ENCODE data around the gene TIGD1.
"Not testable (repeated sequence)": the region's sequence is repeated elsewhere in the genome, so short reads cannot be mapped to it uniquely, and the experiment has no call there.

TIGD1 gene

DNA sequence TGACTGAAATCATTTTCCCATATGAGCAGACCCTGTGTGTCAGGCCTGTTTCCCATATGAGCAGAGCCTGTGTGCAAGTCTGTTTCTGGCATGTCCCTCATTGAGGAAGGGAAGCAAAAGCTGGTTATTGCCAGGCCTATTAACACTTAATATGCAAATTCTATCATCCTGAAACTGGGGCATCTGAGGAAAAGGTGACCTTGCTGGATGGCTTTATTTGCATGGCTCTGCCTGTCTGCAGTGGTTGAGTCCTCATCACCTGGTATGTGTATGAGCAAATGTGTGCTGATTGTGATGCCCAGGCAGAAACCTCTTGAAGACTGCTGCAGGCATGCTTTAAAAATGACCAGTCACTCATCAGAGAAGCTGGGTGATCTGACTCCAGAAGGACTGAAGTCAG is 31.4 kb upstream of the TIGD1 start:
- Histone ChIP-seq H3K4me1 (ENCODE audit: control insufficient read depth, low read depth, low read length) (no peaks in the 10 kb centered on the region), H3K4me3 (ENCODE audit: low read length) (no peak overlapping the region), H3K36me3 (ENCODE audit: control insufficient read depth, low read depth, low read length) (peaks cover 9% of the 10 kb centered on the region), H3K27me3 (ENCODE audit: control insufficient read depth, insufficient read depth, low read length) (no peaks in the 10 kb centered on the region), H3K27ac (ENCODE audit: low read length) (no peak overlapping the region), H3K9ac (ENCODE audit: low read length) (no peak overlapping the region), H3K9me3 (ENCODE audit: control insufficient read depth, low read depth, low read length) (no peaks in the 10 kb centered on the region)

DNA sequence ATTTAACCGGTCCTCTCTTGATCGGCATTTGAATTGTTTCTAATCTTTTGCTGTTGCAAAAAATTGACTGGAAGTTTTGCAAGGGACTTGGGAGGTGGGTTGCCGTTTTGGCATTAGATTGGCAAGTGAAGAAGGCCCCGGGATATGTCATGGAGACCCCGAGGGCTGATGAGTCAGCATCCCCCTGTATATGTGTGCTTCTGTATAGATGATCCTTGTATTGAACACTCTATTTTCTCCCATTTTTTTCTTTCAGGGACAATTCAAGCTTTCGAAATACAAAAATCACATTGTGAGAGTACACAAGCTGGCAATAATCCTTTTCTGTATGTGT is 30.3 kb upstream of the TIGD1 start:
- Histone ChIP-seq H3K27ac (ENCODE audit: low read length) (no peak overlapping the region), H3K36me3 (ENCODE audit: control insufficient read depth, low read depth, low read length) (peaks cover 9% of the 10 kb centered on the region), H3K9me3 (ENCODE audit: control insufficient read depth, low read depth, low read length) (no peaks in the 10 kb centered on the region), H3K4me3 (ENCODE audit: low read length) (no peak overlapping the region), H3K27me3 (ENCODE audit: control insufficient read depth, insufficient read depth, low read length) (no peaks in the 10 kb centered on the region), H3K4me1 (ENCODE audit: control insufficient read depth, low read depth, low read length) (no peaks in the 10 kb centered on the region), H3K9ac (ENCODE audit: low read length) (no peak overlapping the region)

DNA sequence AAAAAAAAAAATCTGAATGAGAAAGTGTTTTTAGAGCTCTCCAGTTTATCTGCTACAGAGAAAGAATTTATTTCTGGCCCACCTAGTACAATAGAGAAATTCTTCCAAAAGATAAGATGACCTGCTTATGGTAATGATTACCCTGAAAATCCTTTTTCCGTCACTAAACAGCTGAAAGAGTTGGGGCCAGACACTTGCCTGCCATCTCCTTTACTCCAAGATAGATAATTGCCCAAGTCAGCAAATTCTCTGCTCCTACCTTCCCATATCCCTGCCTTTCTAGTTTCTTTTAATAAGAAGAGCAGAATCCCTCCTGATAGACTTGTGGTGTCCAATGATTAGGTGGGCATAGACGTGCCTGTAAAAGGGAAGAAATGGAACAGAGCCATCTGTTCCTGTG is 28.3 kb upstream of the TIGD1 start:
- Histone ChIP-seq H3K4me1 (ENCODE audit: control insufficient read depth, low read depth, low read length) (no peaks in the 10 kb centered on the region), H3K27me3 (ENCODE audit: control insufficient read depth, insufficient read depth, low read length) (no peaks in the 10 kb centered on the region), H3K9ac (ENCODE audit: low read length) (no peak overlapping the region), H3K27ac (ENCODE audit: low read length) (no peak overlapping the region), H3K4me3 (ENCODE audit: low read length) (no peak overlapping the region), H3K36me3 (ENCODE audit: control insufficient read depth, low read depth, low read length) (peaks cover 18% of the 10 kb centered on the region), H3K9me3 (ENCODE audit: control insufficient read depth, low read depth, low read length) (no peaks in the 10 kb centered on the region)

DNA sequence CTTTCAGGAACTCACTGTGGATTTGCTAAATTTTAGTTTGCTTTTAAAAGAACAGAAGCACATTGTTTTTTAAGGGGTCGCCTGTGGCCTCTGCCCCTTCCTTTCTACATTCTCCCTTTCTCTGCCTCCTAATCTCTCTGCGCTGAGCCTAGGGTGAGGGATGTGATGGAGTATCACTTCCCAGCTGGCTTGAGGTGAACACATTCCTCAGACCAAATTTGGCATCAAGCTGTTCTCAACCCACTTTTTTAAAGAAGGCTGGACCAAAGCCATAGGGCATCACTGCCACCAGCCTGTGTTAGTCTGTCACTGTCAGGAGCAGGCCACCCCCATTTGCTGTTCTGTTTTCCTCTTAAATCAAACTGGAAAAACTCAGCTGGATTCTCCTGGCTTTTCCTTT is 27.5 kb upstream of the TIGD1 start:
- H3K9ac ChIP-seq (ENCODE audit: low read length), result no peak overlapping the region
- H3K9me3 ChIP-seq (ENCODE audit: control insufficient read depth, low read depth, low read length), result no peaks in the 10 kb centered on the region
- H3K36me3 ChIP-seq (ENCODE audit: control insufficient read depth, low read depth, low read length), result peaks cover 21% of the 10 kb centered on the region

GRCh38 chr2:232576995-232577394 is 26.6 kb upstream of the TIGD1 start:
- no peaks in the 10 kb centered on the region for H3K27me3 ChIP-seq (ENCODE audit: control insufficient read depth, insufficient read depth, low read length)
- peaks cover 26% of the 10 kb centered on the region for H3K36me3 ChIP-seq (ENCODE audit: control insufficient read depth, low read depth, low read length)
- no peak overlapping the region for H3K27ac ChIP-seq (ENCODE audit: low read length)
- H3K4me3 ChIP-seq (ENCODE audit: low read length), result no peak overlapping the region
- no peaks in the 10 kb centered on the region for H3K9me3 ChIP-seq (ENCODE audit: control insufficient read depth, low read depth, low read length)
- H3K9ac ChIP-seq (ENCODE audit: low read length), result no peak overlapping the region
- H3K4me1 ChIP-seq (ENCODE audit: control insufficient read depth, low read depth, low read length), result no peaks in the 10 kb centered on the region

More for the DNA sequence above, 27.5 kb upstream of the TIGD1 start:
- no peak overlapping the region for H3K4me3 ChIP-seq (ENCODE audit: low read length)
- H3K27ac ChIP-seq (ENCODE audit: low read length), result no peak overlapping the region
- H3K4me1 ChIP-seq (ENCODE audit: control insufficient read depth, low read depth, low read length), result no peaks in the 10 kb centered on the region
- no peaks in the 10 kb centered on the region for H3K27me3 ChIP-seq (ENCODE audit: control insufficient read depth, insufficient read depth, low read length)

DNA sequence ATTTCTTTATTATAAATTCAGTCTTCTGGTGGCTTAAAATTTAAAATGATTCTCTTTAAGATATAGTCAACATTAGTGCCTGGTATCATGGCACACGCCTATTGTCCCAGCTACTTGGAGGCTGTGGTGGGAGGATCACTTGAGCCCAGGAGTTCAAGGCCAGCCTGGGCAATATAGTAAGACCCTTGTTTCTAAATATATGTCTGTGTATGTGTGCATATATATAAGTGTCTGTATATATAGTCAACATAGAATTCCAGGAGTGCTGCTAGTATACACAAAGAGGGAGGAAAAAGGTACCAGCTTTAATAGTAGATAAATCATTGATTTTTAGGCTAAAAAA is 25.0 kb upstream of the TIGD1 start:
- Histone ChIP-seq H3K9me3 (ENCODE audit: control insufficient read depth, low read depth, low read length) (no peaks in the 10 kb centered on the region), H3K27me3 (ENCODE audit: control insufficient read depth, insufficient read depth, low read length) (no peaks in the 10 kb centered on the region), H3K36me3 (ENCODE audit: control insufficient read depth, low read depth, low read length) (peaks cover 33% of the 10 kb centered on the region)

DNA sequence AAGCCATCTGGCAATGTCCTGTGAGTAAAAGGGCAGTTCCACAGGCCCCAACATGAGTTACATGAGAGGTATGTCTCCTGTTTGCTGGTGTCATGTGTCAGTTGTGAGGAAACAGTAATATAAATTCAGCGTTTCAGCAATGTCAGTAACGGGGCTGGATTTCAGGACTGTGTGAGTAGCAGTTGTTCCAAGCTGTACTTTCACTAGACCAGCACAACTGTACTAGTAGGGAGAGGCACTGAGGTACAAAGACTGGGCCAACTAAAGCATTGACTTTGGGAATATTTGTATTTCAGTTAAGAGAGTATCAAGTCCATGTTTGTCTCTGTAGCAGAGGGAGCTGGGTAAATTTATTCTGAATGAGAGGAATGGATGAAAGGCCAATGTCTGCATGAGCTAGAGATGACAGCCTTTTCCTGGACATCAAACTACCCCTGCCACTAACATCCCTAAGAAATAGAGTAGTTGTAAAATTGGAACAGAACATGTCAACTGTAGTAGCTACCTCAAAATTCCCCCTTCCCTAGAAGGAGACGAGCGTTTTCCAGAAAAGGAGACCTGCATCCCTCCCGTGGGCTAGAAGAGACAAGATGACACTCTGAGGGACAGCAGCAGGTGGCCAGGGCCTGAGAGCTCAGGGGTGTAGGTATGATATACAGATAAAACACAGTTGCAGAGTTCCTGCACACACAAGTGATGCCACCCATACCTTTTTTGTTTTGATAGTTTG is 24.5 kb upstream of the TIGD1 start:
- Histone ChIP-seq H3K4me3 (ENCODE audit: low read length) (no peak overlapping the region), H3K4me1 (ENCODE audit: control insufficient read depth, low read depth, low read length) (no peaks in the 10 kb centered on the region), H3K27me3 (ENCODE audit: control insufficient read depth, insufficient read depth, low read length) (no peaks in the 10 kb centered on the region), H3K36me3 (ENCODE audit: control insufficient read depth, low read depth, low read length) (peaks cover 37% of the 10 kb centered on the region), H3K27ac (ENCODE audit: low read length) (no peak overlapping the region), H3K9ac (ENCODE audit: low read length) (no peak overlapping the region), H3K9me3 (ENCODE audit: control insufficient read depth, low read depth, low read length) (no peaks in the 10 kb centered on the region)

More for the DNA sequence above, 25.0 kb upstream of the TIGD1 start:
- no peak overlapping the region for H3K27ac ChIP-seq (ENCODE audit: low read length)
- no peaks in the 10 kb centered on the region for H3K4me1 ChIP-seq (ENCODE audit: control insufficient read depth, low read depth, low read length)
- no peak overlapping the region for H3K4me3 ChIP-seq (ENCODE audit: low read length)
- no peak overlapping the region for H3K9ac ChIP-seq (ENCODE audit: low read length)

GRCh38 chr2:232573771-232574435 is 23.5 kb upstream of the TIGD1 start:
- H3K36me3 ChIP-seq (ENCODE audit: control insufficient read depth, low read depth, low read length), result peaks cover 47% of the 10 kb centered on the region
- H3K9ac ChIP-seq (ENCODE audit: low read length), result no peak overlapping the region
- no peaks in the 10 kb centered on the region for H3K9me3 ChIP-seq (ENCODE audit: control insufficient read depth, low read depth, low read length)
- no peak overlapping the region for H3K4me3 ChIP-seq (ENCODE audit: low read length)
- no peaks in the 10 kb centered on the region for H3K27me3 ChIP-seq (ENCODE audit: control insufficient read depth, insufficient read depth, low read length)
- H3K4me1 ChIP-seq (ENCODE audit: control insufficient read depth, low read depth, low read length), result no peaks in the 10 kb centered on the region
- H3K27ac ChIP-seq (ENCODE audit: low read length), result no peak overlapping the region

DNA sequence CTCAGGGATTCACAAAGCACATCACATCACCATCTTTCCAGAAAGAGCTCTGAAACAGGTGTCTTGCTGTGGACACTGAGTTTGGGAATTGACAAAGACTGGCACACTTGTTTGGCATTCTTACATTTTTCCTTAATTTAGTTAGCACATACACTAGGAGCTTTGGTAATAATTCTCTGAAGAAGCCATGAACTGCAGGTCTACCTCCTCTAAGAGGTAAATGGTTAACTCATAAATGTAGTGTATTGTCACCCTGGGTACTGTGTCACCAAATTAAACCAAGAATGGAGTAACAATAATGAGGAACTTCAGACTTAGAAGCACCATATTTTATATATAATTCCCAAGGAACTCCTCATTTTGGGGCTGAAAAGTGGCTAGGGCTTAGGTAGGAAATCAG is 22.7 kb upstream of the TIGD1 start:
- no peak overlapping the region for H3K4me3 ChIP-seq (ENCODE audit: low read length)
- no peak overlapping the region for H3K9ac ChIP-seq (ENCODE audit: low read length)
- H3K27me3 ChIP-seq (ENCODE audit: control insufficient read depth, insufficient read depth, low read length), result no peaks in the 10 kb centered on the region
- no peaks in the 10 kb centered on the region for H3K4me1 ChIP-seq (ENCODE audit: control insufficient read depth, low read depth, low read length)
- H3K9me3 ChIP-seq (ENCODE audit: control insufficient read depth, low read depth, low read length), result no peaks in the 10 kb centered on the region
- H3K36me3 ChIP-seq (ENCODE audit: control insufficient read depth, low read depth, low read length), result peaks cover 55% of the 10 kb centered on the region
- no peak overlapping the region for H3K27ac ChIP-seq (ENCODE audit: low read length)

GRCh38 chr2:232571026-232571474 is 20.7 kb upstream of the TIGD1 start:
- Histone ChIP-seq H3K4me3 (ENCODE audit: low read length) (no peak overlapping the region), H3K9me3 (ENCODE audit: control insufficient read depth, low read depth, low read length) (no peaks in the 10 kb centered on the region), H3K4me1 (ENCODE audit: control insufficient read depth, low read depth, low read length) (no peaks in the 10 kb centered on the region), H3K27ac (ENCODE audit: low read length) (no peak overlapping the region), H3K9ac (ENCODE audit: low read length) (no peak overlapping the region), H3K27me3 (ENCODE audit: control insufficient read depth, insufficient read depth, low read length) (no peaks in the 10 kb centered on the region), H3K36me3 (ENCODE audit: control insufficient read depth, low read depth, low read length) (peaks cover 70% of the 10 kb centered on the region)

- H3K27ac ChIP-seq (ENCODE audit: low read length); H3K27me3 ChIP-seq (ENCODE audit: control insufficient read depth, insufficient read depth, low read length); H3K9ac ChIP-seq (ENCODE audit: low read length); H3K9me3 ChIP-seq (ENCODE audit: control insufficient read depth, low read depth, low read length); H3K4me1 ChIP-seq (ENCODE audit: control insufficient read depth, low read depth, low read length); H3K4me3 ChIP-seq (ENCODE audit: low read length): not testable (repeated sequence)
- peaks cover 70% of the 10 kb centered on the region for H3K36me3 ChIP-seq (ENCODE audit: control insufficient read depth, low read depth, low read length)
Observed at GRCh38 chr2:232570481-232570880, 20.1 kb upstream of the TIGD1 start.

DNA sequence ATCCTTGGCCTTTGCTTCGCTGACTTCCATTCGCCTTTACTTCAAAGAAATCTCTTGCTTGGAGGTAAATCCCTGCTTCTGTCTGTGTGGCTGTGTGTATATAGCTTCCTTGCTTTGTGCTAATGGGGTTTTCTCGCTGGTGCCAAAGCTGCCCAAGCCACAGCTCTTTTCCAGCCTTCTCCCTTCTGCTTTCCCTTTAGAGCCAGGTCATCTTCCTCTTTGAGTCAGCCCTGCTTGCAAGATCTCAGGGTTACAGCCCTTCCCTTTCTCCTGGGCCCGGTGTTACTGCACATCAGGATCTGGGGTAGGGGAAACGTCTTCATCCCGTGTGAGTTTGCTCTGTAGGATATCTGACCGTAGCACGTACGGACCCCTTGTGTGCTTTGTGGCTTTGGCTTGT is 19.2 kb upstream of the TIGD1 start:
- H3K4me3 ChIP-seq (ENCODE audit: low read length), result no peak overlapping the region
- no peaks in the 10 kb centered on the region for H3K4me1 ChIP-seq (ENCODE audit: control insufficient read depth, low read depth, low read length)
- H3K36me3 ChIP-seq (ENCODE audit: control insufficient read depth, low read depth, low read length), result peaks cover 69% of the 10 kb centered on the region
- H3K27ac ChIP-seq (ENCODE audit: low read length), result no peak overlapping the region
- H3K9ac ChIP-seq (ENCODE audit: low read length), result no peak overlapping the region
- H3K9me3 ChIP-seq (ENCODE audit: control insufficient read depth, low read depth, low read length), result no peaks in the 10 kb centered on the region
- no peaks in the 10 kb centered on the region for H3K27me3 ChIP-seq (ENCODE audit: control insufficient read depth, insufficient read depth, low read length)

Measured in iPS-18a (cell line).